Caki2 (cell line): ENCODE results near the gene RASAL2. TPM values are rescaled to one million over a fixed set of nuclear protein-coding genes. Genes with fewer than 3 reads are reported as not detected.
"Not testable (repeated sequence)": the region's sequence is repeated elsewhere in the genome, so short reads cannot be mapped to it uniquely, and the experiment has no call there.

Source experiments
- DNase-seq: peaks from one replicate; pipeline ENCODE4 v3.0.0-alpha.2; 2015; ENCODE audit warnings: low read depth
- in situ Hi-C: cut with HindIII; loops from 2 replicates; pipeline ENCODE4 v1.10.0; 2016; ENCODE audit warnings: low sequenced_read_pairs, low pct_unique_long_range_greater_than_20kb, mixed read lengths
- total RNA-seq: library from RNA; depleted of rRNA; stranded (reverse); fragments of >200 nt; shearing (Covaris generic); gene quantifications from 2 replicates; pipeline ENCODE4 v1.2.3, GENCODE V29; 2014; ENCODE audit warnings: low replicate concordance

Gene RASAL2
- total RNA-seq, 1 experiment from 2014 or later = 7.4 TPM

DNA sequence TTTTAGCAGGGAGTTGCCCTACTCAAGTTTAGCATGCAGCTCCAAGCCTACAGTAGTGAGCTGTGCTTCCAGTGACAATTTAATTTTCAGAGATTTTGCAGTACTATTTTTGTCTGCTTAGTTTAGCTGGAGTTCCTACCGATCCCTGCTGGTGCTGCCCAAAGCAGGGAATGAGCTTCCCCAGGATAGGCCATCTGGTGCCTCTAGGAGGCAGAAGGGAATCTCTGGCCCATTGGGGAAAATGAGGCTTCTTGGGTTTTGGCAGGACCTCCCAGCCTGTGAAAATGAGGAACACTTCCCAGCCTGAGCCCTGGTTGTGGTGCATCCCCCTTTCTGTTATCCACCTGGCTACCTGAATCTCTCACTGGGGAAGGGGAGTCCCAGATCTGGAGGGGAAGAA lies 149.2 kb downstream of the RASAL2 start:
- DNase-seq = no peak
- in situ Hi-C loops = no loop called here

DNA sequence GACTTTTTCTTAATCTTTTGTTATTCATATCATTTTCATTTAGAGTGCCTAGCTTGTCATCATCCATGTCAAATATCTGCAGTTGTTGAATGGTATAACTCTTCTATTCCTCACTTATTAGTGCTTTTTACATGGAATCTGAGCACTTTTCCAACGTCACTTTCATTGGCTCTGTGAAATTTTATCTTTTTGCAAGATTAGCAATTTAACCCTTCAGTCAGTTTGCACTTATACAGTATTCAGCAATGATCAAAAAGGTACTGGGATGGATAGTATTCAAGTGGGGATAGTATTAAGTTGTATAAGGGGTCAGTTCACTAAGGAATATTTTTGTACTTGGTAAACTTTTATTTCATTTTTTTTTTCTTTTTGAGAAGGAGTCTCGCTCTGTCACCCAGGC lies 150.0 kb downstream of the RASAL2 start:
- in situ Hi-C loops = no loop called here
- no peak for DNase-seq

DNA sequence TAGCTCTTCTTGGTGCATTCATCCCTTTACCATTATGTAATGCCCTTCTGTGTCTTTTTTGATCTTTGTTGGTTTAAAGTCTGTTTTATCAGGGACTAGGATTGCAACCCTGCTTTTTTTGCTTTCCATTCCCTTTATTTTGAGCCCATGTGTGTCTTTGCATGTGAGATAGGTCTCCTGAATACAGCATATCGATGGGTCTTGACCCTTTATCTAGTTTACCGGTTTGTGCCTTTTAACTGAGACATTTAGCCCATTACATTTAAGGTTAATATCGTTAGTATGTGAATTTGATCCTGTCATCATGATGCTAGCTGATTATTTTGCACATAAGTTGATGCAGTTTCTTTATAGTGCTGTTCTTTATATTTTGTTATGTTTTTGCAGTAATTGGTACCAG lies 154.4 kb downstream of the RASAL2 start:
- DNase-seq, in situ Hi-C loops: not testable (repeated sequence)

DNA sequence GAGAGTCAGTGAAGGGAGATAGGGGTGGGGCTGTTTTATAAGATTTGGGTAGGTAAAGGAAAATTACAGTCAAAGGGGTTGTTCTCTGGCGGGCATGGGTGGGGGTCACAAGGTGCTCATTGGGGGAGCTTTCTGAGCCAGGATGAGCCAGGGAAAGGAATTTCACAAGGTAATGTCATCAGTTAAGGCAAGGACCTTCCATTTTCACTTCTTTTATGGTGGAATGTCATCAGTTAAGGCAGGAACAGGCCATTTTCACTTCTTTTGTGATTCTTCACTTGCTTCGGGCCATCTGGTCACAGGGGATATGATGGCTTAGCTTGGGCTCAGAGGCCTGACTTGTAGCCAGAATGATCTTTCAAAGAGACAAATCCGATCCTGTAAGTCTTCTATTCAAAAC lies 159.7 kb downstream of the RASAL2 start:
- DNase-seq, in situ Hi-C loops: not testable (repeated sequence)

DNA sequence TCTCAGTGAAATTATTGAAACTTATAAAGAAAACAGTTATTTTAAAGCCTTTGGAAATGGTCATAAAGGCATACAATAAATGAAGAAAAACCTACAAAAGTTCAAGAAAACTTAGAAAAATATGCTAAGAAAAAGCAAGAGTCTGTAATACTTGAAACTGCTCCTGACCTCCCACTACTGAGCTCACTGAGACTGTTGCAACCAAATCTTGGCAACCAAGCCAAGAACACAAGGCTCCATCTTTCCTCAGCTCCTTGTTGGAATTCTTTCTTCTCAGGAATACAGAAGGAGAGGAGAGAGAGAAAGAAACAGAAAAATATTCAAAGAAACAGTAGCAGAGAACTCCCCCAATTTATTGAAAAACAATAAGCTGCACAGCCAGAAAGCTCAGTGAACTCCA lies 160.5 kb downstream of the RASAL2 start:
- in situ Hi-C loops = no loop called here
- DNase-seq = no peak

DNA sequence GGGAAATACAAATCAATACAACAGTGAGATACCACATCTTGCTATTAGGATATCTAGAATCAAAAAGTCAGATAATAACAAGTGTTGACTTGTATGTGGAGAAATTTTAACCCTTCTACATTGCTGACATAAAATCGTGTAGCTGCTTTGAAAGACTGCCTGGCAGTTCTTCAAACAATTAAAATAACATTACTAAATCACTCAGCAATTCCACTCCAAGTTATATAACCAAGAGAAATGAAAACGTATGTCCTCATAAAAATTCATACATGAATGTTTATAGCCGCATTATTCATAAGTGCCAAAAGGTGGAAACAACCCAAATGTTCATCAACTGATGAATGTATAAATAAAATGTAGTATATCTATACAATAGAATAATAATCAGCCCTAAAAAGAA lies 164.6 kb downstream of the RASAL2 start:
- in situ Hi-C loops = no loop called here
- no peak for DNase-seq

DNA sequence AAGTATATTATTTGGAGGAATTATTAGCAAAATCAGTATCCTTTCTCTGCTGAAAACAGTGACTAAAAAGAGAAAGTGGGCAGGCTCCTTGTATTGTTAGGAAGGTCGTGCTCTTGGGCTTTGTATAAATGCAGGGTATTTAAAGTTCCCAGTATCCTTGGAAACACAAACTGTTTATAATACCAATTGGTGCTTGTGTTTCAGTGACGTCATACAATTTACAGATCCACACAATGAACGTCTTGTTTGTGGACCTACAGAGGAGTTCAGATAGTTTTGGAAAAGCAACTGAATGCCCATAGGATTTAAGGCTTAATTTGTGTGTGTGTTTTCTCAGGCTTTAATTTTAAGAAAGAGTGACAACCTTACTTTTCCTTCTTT lies 168.2 kb downstream of the RASAL2 start:
- DNase-seq = no peak
- in situ Hi-C loops = no loop called here

DNA sequence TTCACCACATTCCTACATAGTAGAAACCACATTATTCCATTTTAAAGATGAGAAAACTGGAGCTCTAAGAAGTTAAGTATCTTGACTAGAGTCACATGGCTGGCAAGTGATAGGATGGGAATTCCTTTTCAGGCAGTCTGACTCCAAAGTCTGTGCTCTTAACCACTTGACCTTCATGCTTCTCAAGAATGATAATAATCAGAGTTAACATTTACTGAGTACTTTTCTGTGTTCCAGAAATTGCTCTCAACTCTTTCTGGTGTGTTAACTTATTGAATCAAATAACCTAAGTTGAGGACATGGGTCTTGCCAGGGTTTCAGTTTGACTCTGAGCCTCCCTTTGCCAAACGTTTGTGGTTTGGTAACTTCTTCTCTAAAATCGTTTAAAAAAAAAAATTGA lies 169.4 kb downstream of the RASAL2 start:
- in situ Hi-C loops = no loop called here
- no peak for DNase-seq

DNA sequence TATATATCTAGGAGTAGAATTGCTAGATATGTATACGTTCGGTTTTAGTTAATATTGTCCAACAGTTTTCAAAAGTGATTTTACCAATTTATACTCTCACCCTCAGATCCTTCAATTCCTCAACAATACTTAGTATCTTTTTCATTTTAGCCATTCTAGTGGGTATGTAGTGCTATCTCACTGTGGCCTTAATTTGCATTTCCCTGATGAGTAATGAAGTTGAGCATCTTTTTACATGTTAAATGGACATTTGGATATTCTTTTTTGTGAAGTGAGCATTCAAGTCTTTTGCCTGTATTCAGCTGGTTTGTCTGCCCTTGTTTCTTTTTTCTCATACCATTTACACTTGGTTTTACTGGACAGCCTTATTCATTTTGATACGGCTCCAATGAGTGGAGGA lies 172.2 kb downstream of the RASAL2 start:
- in situ Hi-C loops = no loop called here
- no peak for DNase-seq

DNA sequence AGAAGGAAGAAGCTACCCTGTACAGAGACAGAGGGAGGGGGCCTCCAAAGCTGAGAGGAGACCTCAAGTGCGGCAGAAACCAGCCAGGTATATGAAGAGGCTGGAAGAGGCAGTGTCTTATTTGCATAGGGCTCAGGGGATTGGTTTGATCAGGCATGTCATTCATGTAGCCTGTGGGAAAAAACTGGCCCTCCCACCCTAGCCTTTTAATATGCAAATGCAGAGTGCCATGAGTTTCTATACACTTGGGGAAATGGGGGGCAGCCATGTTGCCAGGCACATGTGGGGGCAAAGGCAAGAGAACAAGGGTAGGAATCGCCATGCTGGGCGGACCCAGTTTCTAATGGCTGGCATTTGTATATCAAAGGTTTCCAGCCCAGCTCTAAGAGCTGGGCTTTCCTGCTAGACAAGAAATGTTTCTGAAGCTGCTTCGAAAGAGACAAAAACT lies 172.7 kb downstream of the RASAL2 start:
- DNase-seq = no peak
- in situ Hi-C loops = no loop called here

DNA sequence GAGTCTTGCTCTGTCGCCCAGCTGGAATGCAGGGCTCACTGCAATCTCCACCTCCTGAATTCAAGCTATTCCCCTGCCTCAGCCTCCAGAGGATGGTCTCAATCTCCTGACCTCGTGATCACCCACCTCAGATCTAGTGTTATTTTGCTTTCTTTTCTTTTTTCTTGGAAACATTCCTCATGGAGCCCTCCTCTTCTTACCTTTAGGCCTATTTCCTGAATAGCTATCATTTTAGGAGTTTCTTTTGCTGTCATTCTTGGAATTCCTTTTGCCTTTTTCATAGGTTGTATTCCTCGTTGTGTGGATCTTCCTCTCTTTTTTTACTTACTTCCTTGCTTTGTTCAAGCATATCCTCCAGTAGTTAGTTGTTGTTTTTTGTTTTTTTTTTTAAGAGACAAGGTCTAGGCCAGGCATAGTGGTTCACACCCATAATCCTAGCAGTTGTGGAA lies 173.8 kb downstream of the RASAL2 start:
- peak; percentile 97 for DNase-seq
- in situ Hi-C loops = no loop called here

DNA sequence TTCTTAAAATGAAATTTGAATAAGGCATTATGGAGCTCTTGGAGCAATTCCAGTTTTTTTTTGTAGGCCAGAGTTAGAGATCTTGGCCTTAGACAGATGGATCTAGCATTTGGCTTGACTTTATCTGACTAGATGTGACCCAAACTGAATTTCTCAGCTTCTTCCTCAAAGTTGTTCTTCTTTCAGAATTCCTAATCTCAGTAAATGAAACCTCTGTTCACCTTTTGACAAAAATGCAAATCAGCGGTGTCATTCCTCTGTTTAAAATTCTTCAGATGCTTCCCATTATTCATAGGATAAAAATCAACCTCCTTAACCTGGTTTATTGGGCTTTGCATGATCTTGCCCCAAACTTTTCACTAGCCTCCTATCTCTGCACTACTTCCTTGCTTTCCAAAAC lies 177.6 kb downstream of the RASAL2 start:
- in situ Hi-C loops = no loop called here
- DNase-seq = no peak

DNA sequence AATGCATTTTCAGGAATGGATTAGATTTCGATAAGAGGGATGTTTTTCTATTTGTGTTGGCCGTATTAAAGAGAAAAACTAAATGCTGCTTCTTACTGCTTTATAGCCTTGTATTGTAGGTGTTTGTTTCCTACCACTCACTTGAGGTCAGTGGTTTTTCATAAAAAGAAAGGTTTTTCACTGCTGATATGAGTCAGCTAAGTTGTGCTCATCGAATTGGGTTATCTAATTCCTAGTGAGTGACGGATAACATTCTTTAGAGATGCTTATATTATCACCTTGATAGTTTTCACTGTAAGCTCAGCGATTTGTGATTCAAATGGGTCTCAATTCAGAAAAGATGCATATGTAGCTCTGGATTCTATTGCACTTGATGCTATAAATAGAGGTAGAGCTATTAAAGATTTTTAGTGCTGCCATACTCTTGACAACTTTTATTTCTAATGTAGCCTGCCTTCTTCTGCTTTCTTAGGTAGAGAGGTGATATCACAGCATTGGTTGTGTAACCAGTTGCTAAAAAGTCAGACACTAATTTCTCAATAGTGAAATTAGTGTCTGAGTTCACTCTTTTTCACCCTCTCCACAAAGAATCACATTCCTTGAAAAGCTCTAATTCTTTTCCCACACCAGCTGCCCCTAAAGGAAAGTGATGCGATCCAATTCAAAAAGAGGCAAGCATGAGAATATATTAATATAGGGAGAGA lies 180.0 kb downstream of the RASAL2 start:
- no peak for DNase-seq
- in situ Hi-C loops = no loop called here

DNA sequence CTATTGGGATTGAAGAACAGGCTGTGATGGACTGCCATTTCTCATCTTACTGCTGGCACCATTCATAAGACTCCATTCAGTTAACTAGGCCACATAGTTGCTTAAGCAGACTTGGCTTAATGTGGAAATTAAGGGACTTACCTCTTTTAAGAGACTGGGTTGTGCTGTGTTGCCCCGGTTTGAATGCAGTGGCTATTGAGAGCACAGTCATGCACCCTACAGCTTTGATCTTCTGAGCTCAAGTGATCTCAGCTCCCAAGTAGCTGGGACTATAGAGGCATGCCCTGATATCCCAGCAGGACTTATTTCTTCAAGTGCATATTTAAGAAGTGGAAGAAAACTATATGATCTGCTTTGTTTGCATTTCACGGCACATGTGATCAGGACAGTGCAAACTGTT lies 181.1 kb downstream of the RASAL2 start:
- in situ Hi-C loops = loop anchor here (25.0 kb wide), 1 partner anchor 188 kb away; the partner anchor contains the start of gene RASAL2
- no peak for DNase-seq

DNA sequence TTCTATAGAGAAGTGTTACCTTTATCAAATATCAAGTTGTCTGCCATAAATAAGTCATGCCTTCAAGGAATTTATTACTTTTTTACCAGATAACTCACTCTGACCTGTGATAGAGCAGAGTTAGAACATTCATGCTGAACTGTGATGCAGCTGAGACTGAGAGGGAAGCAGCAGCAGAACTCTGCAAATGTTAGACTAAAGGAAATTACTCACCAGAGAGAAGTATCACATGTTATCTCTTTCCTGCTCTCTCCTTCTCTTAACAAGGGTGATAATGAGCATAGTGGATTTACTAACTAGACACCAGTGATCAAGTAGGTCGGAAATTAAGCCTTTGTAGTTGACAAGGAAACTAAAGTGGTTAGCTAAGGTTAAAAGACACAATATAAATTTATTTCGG lies 181.6 kb downstream of the RASAL2 start:
- DNase-seq = no peak
- in situ Hi-C loops = loop anchor here (25.0 kb wide), 1 partner anchor 188 kb away; the partner anchor contains the start of gene RASAL2

DNA sequence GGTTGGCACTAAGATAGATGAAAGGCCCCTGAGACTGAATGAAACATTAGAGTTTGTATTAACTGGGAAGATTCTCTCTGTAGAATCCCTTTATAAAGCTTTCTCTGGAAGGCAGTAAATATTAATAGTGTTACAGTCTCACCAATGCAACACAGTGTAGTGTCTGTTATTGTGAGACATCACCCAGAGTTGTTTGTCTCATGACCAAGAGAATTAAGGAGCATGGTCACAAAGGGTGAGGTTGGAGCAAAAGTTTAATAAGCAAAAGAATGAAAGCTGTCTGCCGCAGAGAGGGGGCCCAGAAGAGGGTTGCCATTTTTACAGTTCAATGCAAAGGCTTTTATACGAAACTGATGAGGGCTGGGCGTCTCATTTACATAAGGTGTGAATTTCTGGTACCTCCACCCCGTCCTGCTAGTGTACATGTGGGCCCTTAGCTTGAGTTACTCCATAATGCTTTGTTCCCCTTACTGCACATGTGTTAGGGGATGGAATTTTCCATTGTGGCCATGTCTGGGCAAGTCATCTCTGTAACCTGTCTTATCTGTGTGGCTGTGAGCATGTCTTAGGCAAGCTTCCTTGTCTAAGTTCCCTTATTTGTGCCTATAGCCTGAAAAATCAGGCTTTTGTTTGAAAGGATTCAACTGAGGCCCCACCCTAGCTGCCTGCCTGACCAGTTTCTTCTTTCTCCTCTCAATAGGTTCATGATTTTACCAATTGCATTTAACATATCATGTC lies 184.1 kb downstream of the RASAL2 start:
- no peak for DNase-seq
- in situ Hi-C loops = loop anchor here (25.0 kb wide), 1 partner anchor 191 kb away; the partner anchor contains the start of gene RASAL2

DNA sequence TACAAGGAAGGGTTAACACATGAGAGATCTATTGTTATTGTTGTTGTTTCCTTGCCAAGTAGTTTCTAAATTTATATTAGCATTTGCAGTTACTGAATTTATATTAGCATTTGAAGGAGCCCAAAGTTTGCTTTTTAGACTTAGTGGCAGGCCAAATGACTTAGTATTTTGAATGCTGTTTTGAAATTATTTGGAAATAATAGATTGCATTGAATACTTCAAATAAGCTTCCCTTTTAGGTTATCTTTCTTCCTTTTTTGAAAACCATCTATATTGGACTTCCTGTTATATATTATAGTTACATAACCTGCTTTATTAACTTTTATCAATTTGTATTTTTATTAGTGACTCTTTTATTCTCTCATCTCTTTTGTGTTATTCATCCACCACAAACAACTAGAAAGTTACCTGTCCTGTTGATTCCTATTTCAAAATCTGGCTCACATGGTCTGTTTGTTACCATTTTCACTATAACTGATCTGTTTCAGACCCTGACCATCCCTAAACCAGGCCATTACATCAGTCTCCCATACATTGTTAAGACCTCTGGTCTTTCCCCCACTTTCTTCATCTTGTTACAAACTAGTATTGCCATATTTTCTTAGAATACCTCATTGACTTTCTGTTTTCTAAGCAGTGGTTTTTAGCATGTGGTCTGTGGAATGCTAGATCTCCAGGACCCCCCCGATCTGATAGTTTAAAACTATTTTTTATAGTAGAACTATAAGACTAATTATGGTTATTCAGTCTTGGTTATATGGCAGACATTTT lies 185.2 kb downstream of the RASAL2 start:
- DNase-seq = no peak
- in situ Hi-C loops = loop anchor here (25.0 kb wide), 1 partner anchor 192 kb away; the partner anchor contains the start of gene RASAL2

DNA sequence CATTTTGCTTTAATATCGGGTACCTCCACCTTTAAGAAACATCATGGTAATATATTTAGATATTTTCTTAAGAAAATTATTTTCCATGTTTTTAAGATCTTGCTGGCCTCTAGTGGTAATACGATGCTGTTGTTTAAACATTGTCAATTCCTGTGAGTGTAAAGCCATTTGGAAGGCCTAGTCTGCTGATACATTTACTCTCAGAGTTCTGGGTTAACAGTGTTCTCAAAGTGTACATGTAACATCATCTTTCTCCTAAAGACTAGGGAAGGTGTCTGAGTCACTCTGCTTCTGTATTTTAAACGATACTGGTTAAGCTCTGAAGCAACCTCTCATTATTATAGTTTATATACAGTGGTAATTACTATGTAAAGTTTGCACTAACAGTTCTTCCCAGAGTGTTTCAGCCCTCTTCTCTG lies 189.1 kb downstream of the RASAL2 start:
- DNase-seq = peak; percentile 34
- in situ Hi-C loops = loop anchor here (25.0 kb wide), 1 partner anchor 196 kb away; the partner anchor contains the start of gene RASAL2

DNA sequence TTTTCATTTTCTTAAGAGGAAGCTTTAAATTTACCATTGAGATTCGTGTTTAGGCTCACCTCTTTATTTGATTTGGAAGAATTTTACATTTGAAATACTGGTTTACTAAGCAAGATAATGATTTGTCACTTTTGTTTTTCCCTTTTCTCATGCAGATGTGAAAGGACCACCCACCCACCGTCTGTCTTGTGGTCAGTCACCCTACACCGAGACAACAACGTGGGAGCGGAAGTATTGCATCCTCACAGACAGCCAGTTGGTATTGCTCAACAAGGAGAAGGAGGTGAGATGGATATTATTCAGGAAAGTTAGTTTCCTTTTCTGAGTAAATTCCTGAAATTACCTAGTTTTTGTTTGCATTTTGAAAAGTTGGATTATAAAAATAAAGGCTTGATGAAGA lies 189.5 kb downstream of the RASAL2 start:
- no peak for DNase-seq
- in situ Hi-C loops = loop anchor here (25.0 kb wide), 1 partner anchor 196 kb away; the partner anchor contains the start of gene RASAL2
